IPS-18a (cell line): Measurements from ENCODE around the gene TEX29.

Experiments used
- H3K27ac ChIP-seq: one replicate; pipeline ENCODE4 v1.5.1; 2013; ENCODE audit warnings: low read length
- H3K27me3 ChIP-seq: one replicate; pipeline ENCODE4 v1.6.1; 2013; ENCODE audit warnings: mild to moderate bottlenecking, low read length; ENCODE audit not compliant: control insufficient read depth, insufficient read depth
- H3K36me3 ChIP-seq: one replicate; pipeline ENCODE4 v1.6.1; 2013; ENCODE audit warnings: low read depth, low read length; ENCODE audit not compliant: control insufficient read depth
- H3K4me1 ChIP-seq: one replicate; pipeline ENCODE4 v1.6.1; 2013; ENCODE audit warnings: low read depth, low read length; ENCODE audit not compliant: control insufficient read depth
- H3K4me3 ChIP-seq: one replicate; pipeline ENCODE4 v1.5.1; 2013; ENCODE audit warnings: low read length
- H3K9ac ChIP-seq: one replicate; pipeline ENCODE4 v1.6.1; 2013; ENCODE audit warnings: mild to moderate bottlenecking, low read length, moderate library complexity
- H3K9me3 ChIP-seq: one replicate; pipeline ENCODE4 v1.6.1; 2013; ENCODE audit warnings: low read depth, low read length; ENCODE audit not compliant: control insufficient read depth

TEX29 gene

DNA sequence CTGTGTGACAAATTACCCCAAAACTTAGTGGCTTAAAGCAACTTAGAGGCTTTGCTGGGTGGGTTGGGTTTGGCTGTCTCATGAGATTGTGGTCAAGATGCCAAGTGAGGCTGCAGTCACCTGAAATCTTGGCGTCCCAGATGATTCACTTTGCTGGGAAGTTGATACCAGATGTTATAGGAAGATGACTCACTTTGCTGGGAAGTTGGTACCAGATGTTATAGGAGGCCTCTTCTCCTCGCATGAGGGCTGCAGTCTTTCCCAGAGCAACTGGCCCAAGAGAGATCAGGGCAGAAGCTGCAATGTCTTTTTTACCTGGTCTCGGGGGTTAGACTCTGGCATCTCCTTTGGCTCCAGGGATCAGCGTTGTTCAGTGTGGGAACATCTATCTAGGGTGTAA, 16.8 kb downstream of the TEX29 start:
- no peak overlapping the region for H3K27ac ChIP-seq
- H3K4me1 ChIP-seq, result no peaks in the 10 kb centered on the region
- H3K4me3 ChIP-seq, result no peak overlapping the region
- H3K9me3 ChIP-seq, result no peaks in the 10 kb centered on the region
- H3K27me3 ChIP-seq, result no peaks in the 10 kb centered on the region
- no peaks in the 10 kb centered on the region for H3K36me3 ChIP-seq
- H3K9ac ChIP-seq, result no peak overlapping the region

- no peak overlapping the region for H3K27ac ChIP-seq
- no peaks in the 10 kb centered on the region for H3K36me3 ChIP-seq
- H3K9ac ChIP-seq, result no peak overlapping the region
- H3K9me3 ChIP-seq, result no peaks in the 10 kb centered on the region
- H3K4me3 ChIP-seq, result no peak overlapping the region
- H3K27me3 ChIP-seq, result no peaks in the 10 kb centered on the region
- H3K4me1 ChIP-seq, result no peaks in the 10 kb centered on the region
Measured at GRCh38 chr13:111337741-111338140, 17.3 kb downstream of the TEX29 start.

GRCh38 chr13:111338841-111339240, 18.4 kb downstream of the TEX29 start:
- H3K9ac ChIP-seq, result no peak overlapping the region
- no peaks in the 10 kb centered on the region for H3K9me3 ChIP-seq
- no peak overlapping the region for H3K27ac ChIP-seq
- H3K36me3 ChIP-seq, result no peaks in the 10 kb centered on the region
- H3K4me1 ChIP-seq, result no peaks in the 10 kb centered on the region
- no peaks in the 10 kb centered on the region for H3K27me3 ChIP-seq
- H3K4me3 ChIP-seq, result no peak overlapping the region

DNA sequence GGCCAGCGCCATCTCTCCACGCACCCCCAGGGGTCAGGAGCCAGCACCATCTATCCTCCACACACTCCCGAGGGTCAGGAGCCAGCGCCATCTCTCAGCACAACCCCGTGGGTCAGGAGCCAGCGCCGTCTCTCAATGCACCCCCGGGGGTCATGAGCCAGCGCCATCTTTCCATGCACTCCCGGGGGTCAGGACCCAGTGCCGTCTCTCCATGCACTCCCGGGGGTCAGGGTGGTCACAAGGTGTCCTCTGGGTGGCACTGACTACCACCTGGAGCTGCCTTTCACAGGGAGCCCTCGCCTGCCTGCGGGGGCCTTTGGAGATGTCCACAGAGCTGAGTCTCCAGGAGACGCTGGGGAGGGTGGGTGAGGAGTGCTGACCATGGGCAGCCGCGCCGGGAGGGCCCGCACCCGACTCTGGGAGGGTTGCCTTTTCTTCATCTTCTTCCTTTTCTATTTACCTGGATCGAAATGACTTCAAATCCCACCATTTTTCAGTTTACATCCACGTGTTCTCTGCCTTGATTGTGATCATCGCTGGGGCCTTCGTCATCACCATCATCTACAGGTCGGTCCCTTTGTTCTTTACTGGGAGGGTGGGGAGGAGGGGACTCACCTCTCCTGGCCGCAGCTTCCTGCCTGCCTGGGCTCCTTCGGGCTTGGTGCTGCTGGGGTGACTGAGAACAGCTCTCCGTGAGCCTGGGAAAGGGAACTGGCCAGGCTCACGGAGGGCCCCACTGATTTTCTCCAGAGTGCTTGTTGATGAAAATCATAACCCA, 19.1 kb downstream of the TEX29 start:
- Histone ChIP-seq H3K36me3 (no peaks in the 10 kb centered on the region), H3K4me1 (no peaks in the 10 kb centered on the region), H3K9me3 (no peaks in the 10 kb centered on the region), H3K4me3 (no peak overlapping the region), H3K27ac (no peak overlapping the region), H3K9ac (no peak overlapping the region), H3K27me3 (no peaks in the 10 kb centered on the region)

- no peak overlapping the region for H3K27ac ChIP-seq
- no peak overlapping the region for H3K4me3 ChIP-seq
- H3K4me1 ChIP-seq, result no peaks in the 10 kb centered on the region
- H3K9ac ChIP-seq, result no peak overlapping the region
- H3K27me3 ChIP-seq, result no peaks in the 10 kb centered on the region
- H3K9me3 ChIP-seq, result no peaks in the 10 kb centered on the region
- H3K36me3 ChIP-seq, result no peaks in the 10 kb centered on the region
Measured at GRCh38 chr13:111341886-111342285, 21.4 kb downstream of the TEX29 start.

- H3K9me3 ChIP-seq, result no peaks in the 10 kb centered on the region
- no peaks in the 10 kb centered on the region for H3K4me1 ChIP-seq
- no peak overlapping the region for H3K4me3 ChIP-seq
- no peak overlapping the region for H3K9ac ChIP-seq
- H3K27me3 ChIP-seq, result no peaks in the 10 kb centered on the region
- H3K36me3 ChIP-seq, result no peaks in the 10 kb centered on the region
- no peak overlapping the region for H3K27ac ChIP-seq
Measured at GRCh38 chr13:111342721-111343120, 22.3 kb downstream of the TEX29 start.

- Histone ChIP-seq H3K4me1 (no peaks in the 10 kb centered on the region), H3K9ac (no peak overlapping the region), H3K36me3 (no peaks in the 10 kb centered on the region), H3K9me3 (no peaks in the 10 kb centered on the region), H3K27ac (no peak overlapping the region), H3K27me3 (no peaks in the 10 kb centered on the region), H3K4me3 (no peak overlapping the region)
Measured at GRCh38 chr13:111343186-111343805, 22.9 kb downstream of the TEX29 start.

- Histone ChIP-seq H3K9me3 (no peaks in the 10 kb centered on the region), H3K27me3 (no peaks in the 10 kb centered on the region), H3K4me1 (no peaks in the 10 kb centered on the region), H3K36me3 (no peaks in the 10 kb centered on the region), H3K27ac (no peak overlapping the region), H3K9ac (no peak overlapping the region), H3K4me3 (no peak overlapping the region)
Measured at GRCh38 chr13:111344471-111345191, 24.2 kb downstream of the TEX29 start.

GRCh38 chr13:111345682-111346081, 25.2 kb downstream of the TEX29 start:
- Histone ChIP-seq H3K27me3 (no peaks in the 10 kb centered on the region), H3K4me1 (no peaks in the 10 kb centered on the region), H3K4me3 (no peak overlapping the region), H3K36me3 (no peaks in the 10 kb centered on the region), H3K27ac (no peak overlapping the region), H3K9ac (no peak overlapping the region), H3K9me3 (no peaks in the 10 kb centered on the region)

- H3K36me3 ChIP-seq, result no peaks in the 10 kb centered on the region
- no peaks in the 10 kb centered on the region for H3K27me3 ChIP-seq
- no peak overlapping the region for H3K4me3 ChIP-seq
- H3K9ac ChIP-seq, result no peak overlapping the region
- H3K27ac ChIP-seq, result no peak overlapping the region
- no peaks in the 10 kb centered on the region for H3K9me3 ChIP-seq
- no peaks in the 10 kb centered on the region for H3K4me1 ChIP-seq
Measured at GRCh38 chr13:111346101-111346680, 25.7 kb downstream of the TEX29 start.

GRCh38 chr13:111347438-111347837, 27.0 kb downstream of the TEX29 start:
- H3K27me3 ChIP-seq, result no peaks in the 10 kb centered on the region
- H3K4me3 ChIP-seq, result no peak overlapping the region
- H3K9me3 ChIP-seq, result no peaks in the 10 kb centered on the region
- no peaks in the 10 kb centered on the region for H3K4me1 ChIP-seq
- no peaks in the 10 kb centered on the region for H3K36me3 ChIP-seq
- no peak overlapping the region for H3K9ac ChIP-seq
- H3K27ac ChIP-seq, result no peak overlapping the region
